GM19238 (cell line): ENCODE measurements around the gene PKN2.
"Not testable (repeated sequence)": the region's sequence is repeated elsewhere in the genome, so short reads cannot be mapped to it uniquely, and the experiment has no call there.

Source experiments
- DNase-seq: peaks from one replicate; pipeline ENCODE4 v3.0.0; 2011; ENCODE audit warnings: low spot score; ENCODE audit not compliant: insufficient read length

The PKN2 gene

GRCh38 chr1:88877382-88877825 lies 193.3 kb downstream of the PKN2 start:
- DNase-seq, result no peak

- no peak for DNase-seq
Observed at GRCh38 chr1:88877911-88878310, 193.8 kb downstream of the PKN2 start.

GRCh38 chr1:88878731-88879130 lies 194.7 kb downstream of the PKN2 start:
- no peak for DNase-seq

GRCh38 chr1:88880717-88881116 lies 196.6 kb downstream of the PKN2 start:
- DNase-seq, result not testable (repeated sequence)

- no peak for DNase-seq
Observed at GRCh38 chr1:88883156-88883555, 199.1 kb downstream of the PKN2 start.
